H1 (cell line): Measurements from ENCODE around the gene OLFML2B. TPM values are rescaled to one million over a fixed set of nuclear protein-coding genes. Genes with fewer than 3 reads are reported as not detected.

Experiments used
- CTCF ChIA-PET: fragments of 300-600 bp; sonication (Branson Sonifier 250); formaldehyde crosslinking; loops from one replicate; lab custom pipeline; 2021; ENCODE audit not compliant: partially characterized antibody; lab: Charles Lee
- POLR2A ChIA-PET: fragments of 300-600 bp; sonication (Branson Sonifier 250); formaldehyde crosslinking; loops from one replicate; lab custom pipeline; 2021; ENCODE audit warnings: inconsistent platforms; ENCODE audit not compliant: partially characterized antibody; lab: Charles Lee
- DNase-seq, 2 experiments: peaks; one replicate each; pipeline versions ENCODE4 v3.0.0 to v3.0.0-alpha.2; 2010 to 2022; ENCODE audit warnings: low spot score in 2 of 2, low read depth in 1 of 2, mixed read lengths in 1 of 2
- FAIRE-seq: peaks from 2 replicates; lab custom pipeline; 2011; peaks lifted over from hg19 to GRCh38; lab: Jason Lieb, UNC
- H2AFZ ChIP-seq: 2 replicates; pipeline ENCODE4 v1.8.1; 2012; ENCODE audit warnings: low read length, inconsistent platforms
- H2AK5ac ChIP-seq: 2 replicates; pipeline ENCODE4 v1.6.1; 2013; ENCODE audit warnings: low read depth, low read length
- H2BK120ac ChIP-seq: replicated peaks from 2 replicates; pipeline ENCODE3; 2013; ENCODE audit warnings: low read depth, low read length, inconsistent platforms
- H2BK12ac ChIP-seq: 2 replicates; pipeline ENCODE4 v1.6.1; 2013; ENCODE audit warnings: low read depth, low read length
- H2BK15ac ChIP-seq: 2 replicates; pipeline ENCODE4 v1.6.1; 2013; ENCODE audit warnings: low read length
- H2BK20ac ChIP-seq: 2 replicates; pipeline ENCODE4 v1.6.1; 2013; ENCODE audit warnings: low read length
- H2BK5ac ChIP-seq: 2 replicates; pipeline ENCODE4 v1.6.1; 2013; ENCODE audit warnings: low read depth, low read length
- H3K14ac ChIP-seq: 2 replicates; pipeline ENCODE4 v1.6.1; 2013; ENCODE audit warnings: inconsistent platforms; ENCODE audit not compliant: insufficient read length
- H3K18ac ChIP-seq: 2 replicates; pipeline ENCODE4 v1.6.1; 2013; ENCODE audit warnings: low read length; ENCODE audit errors: extremely low read depth
- H3K23ac ChIP-seq: 2 replicates; pipeline ENCODE4 v1.6.1; 2013; ENCODE audit warnings: inconsistent platforms; ENCODE audit not compliant: insufficient read length
- H3K23me2 ChIP-seq: 2 replicates; pipeline ENCODE4 v1.6.1; 2013; ENCODE audit warnings: low read depth, low read length
- H3K27ac ChIP-seq: 2 replicates; pipeline ENCODE4 v1.6.1; 2011; ENCODE audit warnings: low read depth, low read length, inconsistent platforms
- H3K27me3 ChIP-seq, 4 experiments: replicated peaks in 1 of 4; 1 replicate in 1 of 4; 2 replicates in 3 of 4; pipeline versions ENCODE4 v1.6.1 to v1.8.1; 2011 to 2013; ENCODE audit warnings: low read length in 3 of 4, mild to moderate bottlenecking in 3 of 4, inconsistent platforms in 2 of 4, mixed read lengths in 2 of 4, moderate library complexity in 1 of 4; ENCODE audit not compliant: control insufficient read depth in 3 of 4, insufficient read depth in 3 of 4; ENCODE audit errors: extremely low read depth in 1 of 4
- H3K36me3 ChIP-seq, 4 experiments: 2 replicates each; pipeline versions ENCODE4 v1.6.1 to v1.8.1; 2011 to 2013; ENCODE audit warnings: mild to moderate bottlenecking in 4 of 4, low read length in 3 of 4, moderate library complexity in 2 of 4, control low read depth in 1 of 4, inconsistent platforms in 1 of 4; ENCODE audit not compliant: insufficient read depth in 4 of 4, control insufficient read depth in 2 of 4
- H3K4ac ChIP-seq: replicated peaks from 2 replicates; pipeline ENCODE3; 2013; ENCODE audit warnings: low read length, low read depth, mixed read lengths, inconsistent platforms; ENCODE audit not compliant: insufficient read length
- H3K4me1 ChIP-seq, 4 experiments: replicated peaks in 1 of 4; 1 replicate in 1 of 4; 2 replicates in 3 of 4; pipeline versions ENCODE4 v1.6.1 to v1.8.1; 2011 to 2013; ENCODE audit warnings: low read length in 3 of 4, inconsistent platforms in 2 of 4, mixed read lengths in 1 of 4; ENCODE audit not compliant: insufficient read depth in 4 of 4, control insufficient read depth in 3 of 4
- H3K4me2 ChIP-seq, 2 experiments: 2 replicates each; pipeline versions ENCODE4 v1.6.1 to v1.8.1; 2011 to 2013; ENCODE audit warnings: low read depth in 2 of 2, low read length in 2 of 2, control low read depth in 1 of 2, inconsistent platforms in 1 of 2, mild to moderate bottlenecking in 1 of 2; ENCODE audit not compliant: insufficient read depth in 1 of 2
- H3K4me3 ChIP-seq, 4 experiments: fragments of 200-600, 300-600 bp in 1 of 4; sonication (generic), shearing (Covaris generic), sonication (Bioruptor Twin) in 1 of 4; 2 replicates each; pipeline versions ENCODE4 v1.5.1 to v1.8.1; 2011 to 2016; ENCODE audit warnings: low read length in 4 of 4, low read depth in 3 of 4, control low read depth in 2 of 4, inconsistent platforms in 2 of 4, mild to moderate bottlenecking in 2 of 4, mixed read lengths in 1 of 4, moderate library complexity in 1 of 4; ENCODE audit not compliant: insufficient read depth in 2 of 4; ENCODE audit errors: extremely low read depth in 1 of 4
- H3K56ac ChIP-seq: replicated peaks from 2 replicates; pipeline ENCODE3; 2013; ENCODE audit warnings: low read depth, mild to moderate bottlenecking, mixed read lengths, low read length, inconsistent platforms; ENCODE audit not compliant: insufficient read length
- H3K79me1 ChIP-seq: 2 replicates; pipeline ENCODE4 v1.6.1; 2013; ENCODE audit warnings: low read depth, low read length, control low read depth
- H3K79me2 ChIP-seq, 2 experiments: 2 replicates each; pipeline versions ENCODE4 v1.6.1 to v1.8.1; 2012 to 2013; ENCODE audit warnings: low read length in 2 of 2, mild to moderate bottlenecking in 2 of 2, inconsistent platforms in 1 of 2; ENCODE audit not compliant: insufficient read depth in 2 of 2, control insufficient read depth in 1 of 2
- H3K9ac ChIP-seq, 4 experiments: replicated peaks in 1 of 4; 1 replicate in 1 of 4; 2 replicates in 3 of 4; pipeline versions ENCODE4 v1.6.1 to v1.8.1; 2011 to 2013; ENCODE audit warnings: low read depth in 3 of 4, low read length in 3 of 4, control low read depth in 2 of 4, mild to moderate bottlenecking in 2 of 4, moderate library complexity in 2 of 4, inconsistent platforms in 1 of 4; ENCODE audit errors: extremely low read depth in 1 of 4
- H3K9me3 ChIP-seq, 2 experiments: 2 replicates each; pipeline versions ENCODE4 v1.6.1 to v1.8.1; 2012 to 2013; ENCODE audit warnings: mild to moderate bottlenecking in 2 of 2, moderate library complexity in 2 of 2, control low read depth in 1 of 2, inconsistent platforms in 1 of 2, low read depth in 1 of 2, low read length in 1 of 2, mixed read lengths in 1 of 2; ENCODE audit not compliant: insufficient read depth in 2 of 2
- H4K20me1 ChIP-seq, 2 experiments: replicated peaks in 1 of 2; 2 replicates each; pipeline versions ENCODE3 to v1.8.1; 2011 to 2013; ENCODE audit warnings: inconsistent platforms in 2 of 2, low read length in 2 of 2, mild to moderate bottlenecking in 1 of 2; ENCODE audit not compliant: insufficient read depth in 2 of 2, control insufficient read depth in 1 of 2
- H4K5ac ChIP-seq: 2 replicates; pipeline ENCODE4 v1.6.1; 2013; ENCODE audit warnings: low read length, low read depth, mixed read lengths, inconsistent platforms; ENCODE audit not compliant: insufficient read length
- H4K8ac ChIP-seq: 2 replicates; pipeline ENCODE4 v1.8.0; 2013; ENCODE audit warnings: mild to moderate bottlenecking, moderate library complexity, low read length, inconsistent platforms; ENCODE audit not compliant: insufficient read depth; ENCODE audit errors: extremely low read depth
- H4K91ac ChIP-seq: replicated peaks from 2 replicates; pipeline ENCODE3; 2013; ENCODE audit warnings: low read length, mixed read lengths, inconsistent platforms; ENCODE audit not compliant: insufficient read length
- BACH1 ChIP-seq: IDR thresholded peaks from 2 replicates; pipeline ENCODE4 v1.6.1; 2012; ENCODE audit warnings: low read length, improper control_type of control experiment
- BRCA1 ChIP-seq: IDR thresholded peaks from 2 replicates; pipeline ENCODE4 v1.6.1; 2012; ENCODE audit warnings: low read depth, low read length, improper control_type of control experiment
- CHD2 ChIP-seq: IDR thresholded peaks from 2 replicates; pipeline ENCODE4 v1.6.1; 2012; ENCODE audit warnings: low read length, improper control_type of control experiment
- CREB1 ChIP-seq: IDR thresholded peaks from 2 replicates; pipeline ENCODE4 v1.6.1; 2012; ENCODE audit warnings: inconsistent platforms
- E2F6 ChIP-seq: IDR thresholded peaks from 2 replicates; pipeline ENCODE4 v1.6.1; 2012; ENCODE audit warnings: inconsistent platforms
- EP300 ChIP-seq, 2 experiments: IDR thresholded peaks; 1 replicate in 1 of 2; 2 replicates in 1 of 2; pipeline ENCODE4 v1.6.1; 2011 to 2012; ENCODE audit warnings: low read depth in 2 of 2, low read length in 2 of 2, mild to moderate bottlenecking in 2 of 2, borderline replicate concordance in 1 of 2, inconsistent platforms in 1 of 2, moderate library complexity in 1 of 2
- HDAC6 ChIP-seq: IDR thresholded peaks from one replicate; pipeline ENCODE4 v1.7.1; 2012; ENCODE audit warnings: low read depth, mild to moderate bottlenecking, inconsistent platforms, low read length, moderate library complexity
- MAX ChIP-seq: IDR thresholded peaks from 2 replicates; pipeline ENCODE4 v1.6.1; 2012; ENCODE audit warnings: inconsistent platforms
- NANOG ChIP-seq: IDR thresholded peaks from 2 replicates; pipeline ENCODE4 v1.6.1; 2011; ENCODE audit warnings: low read length, low read depth, mild to moderate bottlenecking, inconsistent platforms; ENCODE audit not compliant: insufficient read depth, poor library complexity, severe bottlenecking
- POLR2A ChIP-seq, 2 experiments: IDR thresholded peaks; 1 replicate in 1 of 2; 2 replicates in 1 of 2; pipeline ENCODE4 v1.6.1; 2011; ENCODE audit warnings: low read depth in 2 of 2, low read length in 2 of 2, mild to moderate bottlenecking in 2 of 2; ENCODE audit errors: control extremely low read depth in 1 of 2
- RBBP5 ChIP-seq: IDR thresholded peaks from 2 replicates; pipeline ENCODE4 v1.7.1; 2012; ENCODE audit warnings: low read depth, mild to moderate bottlenecking, inconsistent platforms, low read length, moderate library complexity, borderline replicate concordance
- SIX5 ChIP-seq: IDR thresholded peaks from 2 replicates; pipeline ENCODE4 v1.6.1; 2011; ENCODE audit warnings: mild to moderate bottlenecking, low read depth, low read length
- SRF ChIP-seq: IDR thresholded peaks from 2 replicates; pipeline ENCODE4 v1.6.1; 2011; ENCODE audit warnings: mild to moderate bottlenecking, low read depth, low read length, moderate library complexity
- WGBS, 2 experiments: shearing (Covaris generic) in 1 of 2; methylation state at CpG; one replicate each; pipeline versions ENCODE4 v1.1.6 to v1.1.7; 2013 to 2015; ENCODE audit warnings: low lambda C conversion rate in 2 of 2, mixed read lengths in 2 of 2, inconsistent platforms in 1 of 2, low coverage in 1 of 2, missing lambda C conversion rate in 1 of 2; ENCODE audit not compliant: insufficient replicate concordance in 2 of 2, insufficient coverage in 1 of 2, insufficient read length in 1 of 2; ENCODE audit errors: extremely low coverage in 1 of 2, missing lambda C conversion rate in 1 of 2; 5-methylcytosine and 5-hydroxymethylcytosine counted together
- polyA plus RNA-seq, 7 experiments: library from polyadenylated mRNA; depleted of rRNA in 3 of 7; stranded (reverse) in 5 of 7; unstranded in 2 of 7; fragments of >200 nt in 5 of 7; fragments of 200-250 nt in 2 of 7; gene quantifications; 1 replicate in 5 of 7; 2 replicates in 1 of 7; 4 replicates in 1 of 7; pipeline versions ENCODE4 v1.2.1 to v1.2.3, GENCODE V29; 2011 to 2013; ENCODE audit warnings: missing spikeins in 2 of 7, mixed read lengths in 2 of 7
- total RNA-seq: library from RNA; stranded (reverse); fragmentation: NEBNext Ultra II Directional; extraction: Animal tissue kit (Norgen Biotek cat#: 25700); gene quantifications from 2 replicates; pipeline ENCODE4 v1.2.1, GENCODE V29; 2021

Gene OLFML2B
- total and polyA plus RNA-seq, 2 of the 8 experiments (the other 6 are each of a cell fraction or from before 2014, with no cell fraction given) = 6.5 to 10.4 TPM

DNA sequence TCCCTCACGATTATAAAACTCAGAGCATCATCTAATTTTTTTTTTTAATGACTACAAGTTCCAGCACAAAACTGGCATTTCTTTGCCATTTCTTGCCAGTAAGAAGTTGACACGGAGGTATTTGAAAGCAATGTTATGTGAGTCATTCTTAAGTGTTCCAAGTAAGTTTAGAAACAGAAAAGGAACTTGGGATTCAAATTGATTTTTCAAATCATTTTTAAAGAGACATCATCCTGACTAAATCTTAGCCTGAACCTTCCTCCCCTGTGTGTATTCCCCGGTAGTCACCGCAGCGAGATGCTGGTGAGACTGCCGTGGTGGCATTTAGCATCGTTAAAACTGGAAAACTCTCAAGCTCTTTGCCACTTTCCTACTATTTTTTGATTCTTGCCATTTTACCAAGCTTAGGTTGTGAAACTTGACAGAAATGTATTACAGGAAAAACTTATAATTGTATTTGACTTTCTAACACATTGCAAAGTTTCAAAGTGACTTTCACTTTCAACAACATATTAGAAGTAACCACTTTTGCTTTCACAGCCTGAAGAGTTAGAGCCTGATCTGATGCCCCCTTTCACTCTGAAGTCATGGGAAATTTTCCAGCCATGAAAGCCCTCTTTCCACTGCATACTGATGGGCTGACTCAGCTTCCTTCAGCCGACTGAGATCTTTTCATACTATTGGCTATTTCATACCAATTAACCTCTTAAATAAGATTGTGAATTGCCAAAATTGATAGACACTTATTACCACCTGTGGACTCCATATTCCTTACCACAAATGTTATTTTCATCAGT, 61.4 kb downstream of the OLFML2B start:
- no peak for FAIRE-seq
- H3K4me3 ChIP-seq = no peak overlapping the region
- no peak overlapping the region for H3K4ac ChIP-seq
- H2BK12ac ChIP-seq = no peak overlapping the region
- H3K18ac ChIP-seq = no peak overlapping the region
- no peak overlapping the region for H3K27ac ChIP-seq
- no peak overlapping the region for H3K56ac ChIP-seq
- H3K79me1 ChIP-seq = no peaks in the 10 kb centered on the region
- H3K4me1 ChIP-seq = no peaks in the 10 kb centered on the region; a peak in 1 of 7 replicates
- no peaks in the 10 kb centered on the region for H3K36me3 ChIP-seq
- ChIA-PET CTCF (interaction anchor here (0.6 to 1.2 kb wide), 5 partner anchors 72 to 201 kb away, joined by 3 read pairs; no protein-coding TSS in a partner anchor), POLR2A (interaction anchor here (0.7 kb wide), 1 partner anchor 31 kb away, joined by 3 read pairs; no protein-coding TSS in a partner anchor)
- H2BK15ac ChIP-seq = no peak overlapping the region
- H3K9ac ChIP-seq = no peak overlapping the region
- no peaks in the 10 kb centered on the region for H3K79me2 ChIP-seq
- H3K9me3 ChIP-seq = no peaks in the 10 kb centered on the region
- H2BK120ac ChIP-seq = no peak overlapping the region
- no peak overlapping the region for H2AK5ac ChIP-seq
- no peaks in the 10 kb centered on the region for H3K27me3 ChIP-seq
- no peak overlapping the region for H4K8ac ChIP-seq
- no peak overlapping the region for H2BK5ac ChIP-seq
- no peak overlapping the region for H4K5ac ChIP-seq
- no peak for DNase-seq
- H4K91ac ChIP-seq = no peak overlapping the region
- no peaks in the 10 kb centered on the region for H4K20me1 ChIP-seq
- H2AFZ ChIP-seq = no peak overlapping the region
- 93% methylated on average over 8 of the region's 8 CpGs; no CpG with 5 or more reads in 1 of the 2 experiments for WGBS, 2 experiments
- no peak overlapping the region for H3K4me2 ChIP-seq
- no peak overlapping the region for H3K14ac ChIP-seq
- no peak overlapping the region for H2BK20ac ChIP-seq
- H3K23me2 ChIP-seq = no peaks in the 10 kb centered on the region
- no peak overlapping the region for H3K23ac ChIP-seq
- TF ChIP-seq RBBP5 = no peak
- no peak for TF ChIP-seq POLR2A (IDR thresholded peaks at IDR 0.05; ENCODE audit: control extremely low read depth in 1 of 2, low read depth in 2 of 2, low read length in 2 of 2)
- TF ChIP-seq BACH1 = no peak
- no peak for TF ChIP-seq SIX5
- no peak for TF ChIP-seq E2F6
- no peak for TF ChIP-seq BRCA1
- no peak for TF ChIP-seq HDAC6
- TF ChIP-seq MAX = no peak
- no peak for TF ChIP-seq SRF
- no peak for TF ChIP-seq CREB1
- no peak for TF ChIP-seq CHD2
- TF ChIP-seq EP300 (IDR thresholded peaks at IDR 0.05; ENCODE audit: borderline replicate concordance in 1 of 2, low read depth in 2 of 2, low read length in 2 of 2) = no peak
- no peak for TF ChIP-seq NANOG
